COLO829 (cell line): ENCODE results near the gene OTUD3.
"Not testable (repeated sequence)": the region's sequence is repeated elsewhere in the genome, so short reads cannot be mapped to it uniquely, and the experiment has no call there.

Source experiments
- DNase-seq: peaks from one replicate; pipeline ENCODE4 v3.0.0; 2012; ENCODE audit warnings: low spot score

OTUD3 gene

DNA sequence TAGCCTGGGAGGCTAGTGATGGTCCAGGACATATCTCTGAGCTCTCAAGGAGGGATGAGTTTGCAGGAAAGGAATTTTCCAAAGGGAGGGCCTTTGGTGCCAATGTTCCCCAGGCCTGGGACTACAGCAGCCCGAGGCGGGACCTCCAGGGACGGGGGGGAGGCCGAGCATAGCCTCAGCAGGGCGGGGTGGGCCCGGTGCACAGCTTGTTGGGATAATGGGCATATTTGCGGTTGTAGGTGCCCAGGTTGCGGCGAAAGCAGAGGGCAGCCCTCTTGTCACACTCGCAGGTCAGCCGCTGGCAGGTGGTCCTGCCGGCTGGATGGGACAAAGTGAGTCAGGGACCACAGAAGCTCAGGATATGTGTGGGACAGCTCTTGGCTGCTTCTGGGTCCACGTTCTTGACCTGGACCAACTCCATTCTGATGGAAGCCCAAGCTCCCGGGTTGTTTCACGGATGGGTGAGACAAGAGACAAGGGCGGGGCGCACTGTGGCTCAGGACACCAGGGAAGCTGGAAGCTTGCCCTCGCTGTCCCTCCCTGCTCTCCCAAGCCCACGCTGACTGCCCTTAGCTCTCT is 38.0 kb downstream of the OTUD3 start:
- no peak for DNase-seq

DNA sequence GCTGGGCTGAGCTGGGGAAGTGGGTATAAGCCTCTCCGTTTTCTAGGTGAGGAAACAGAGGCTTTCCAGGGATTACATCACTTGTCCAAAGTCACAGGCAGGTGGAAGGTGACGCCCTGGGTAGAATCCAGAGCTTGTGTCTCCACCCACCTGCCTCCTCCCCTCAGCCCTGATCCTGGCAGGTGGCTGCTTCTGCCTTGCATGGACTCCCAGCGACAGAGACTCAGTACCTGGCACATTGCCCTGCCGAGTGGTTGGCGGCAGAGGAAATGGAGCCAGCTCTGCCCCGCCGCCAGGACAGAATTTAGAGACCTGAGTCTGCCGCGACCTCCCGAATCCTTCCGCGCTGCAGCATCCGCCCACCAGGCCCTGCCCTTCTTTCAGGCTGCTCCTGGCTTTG is 39.1 kb downstream of the OTUD3 start:
- no peak for DNase-seq

DNA sequence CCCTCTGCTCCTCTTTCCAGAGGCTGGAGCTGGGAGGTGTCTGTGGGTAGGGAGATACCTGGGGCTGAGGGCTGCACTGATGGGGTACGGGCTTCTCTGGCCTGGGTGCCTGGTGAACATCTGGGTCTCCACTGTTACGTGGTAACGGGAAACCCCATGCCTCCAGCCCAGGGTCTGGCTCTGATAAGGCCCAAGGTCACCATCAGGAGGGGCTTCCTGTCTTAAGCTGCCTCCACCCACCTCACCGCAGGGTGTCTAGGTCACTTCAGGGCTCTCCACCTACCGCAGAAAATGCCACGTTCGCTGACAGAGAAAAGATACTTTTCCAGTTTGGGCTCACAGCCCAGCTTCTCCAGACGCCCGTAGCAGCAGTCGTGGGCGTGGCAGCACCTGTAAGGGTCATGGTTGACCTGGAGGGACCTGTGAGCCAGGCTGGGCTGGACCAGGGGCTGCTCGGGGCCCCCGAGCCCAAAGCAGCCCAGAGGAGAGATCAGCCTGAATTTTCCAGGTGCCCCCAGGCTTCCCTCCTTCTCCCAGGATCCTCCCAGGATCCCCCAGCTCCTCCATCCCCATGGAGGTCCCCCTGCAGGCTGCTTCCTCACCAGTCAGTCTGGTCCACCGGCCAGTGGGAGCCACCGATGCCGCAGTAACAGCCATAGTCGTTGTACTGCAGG is 40.0 kb downstream of the OTUD3 start:
- DNase-seq, result no peak

DNA sequence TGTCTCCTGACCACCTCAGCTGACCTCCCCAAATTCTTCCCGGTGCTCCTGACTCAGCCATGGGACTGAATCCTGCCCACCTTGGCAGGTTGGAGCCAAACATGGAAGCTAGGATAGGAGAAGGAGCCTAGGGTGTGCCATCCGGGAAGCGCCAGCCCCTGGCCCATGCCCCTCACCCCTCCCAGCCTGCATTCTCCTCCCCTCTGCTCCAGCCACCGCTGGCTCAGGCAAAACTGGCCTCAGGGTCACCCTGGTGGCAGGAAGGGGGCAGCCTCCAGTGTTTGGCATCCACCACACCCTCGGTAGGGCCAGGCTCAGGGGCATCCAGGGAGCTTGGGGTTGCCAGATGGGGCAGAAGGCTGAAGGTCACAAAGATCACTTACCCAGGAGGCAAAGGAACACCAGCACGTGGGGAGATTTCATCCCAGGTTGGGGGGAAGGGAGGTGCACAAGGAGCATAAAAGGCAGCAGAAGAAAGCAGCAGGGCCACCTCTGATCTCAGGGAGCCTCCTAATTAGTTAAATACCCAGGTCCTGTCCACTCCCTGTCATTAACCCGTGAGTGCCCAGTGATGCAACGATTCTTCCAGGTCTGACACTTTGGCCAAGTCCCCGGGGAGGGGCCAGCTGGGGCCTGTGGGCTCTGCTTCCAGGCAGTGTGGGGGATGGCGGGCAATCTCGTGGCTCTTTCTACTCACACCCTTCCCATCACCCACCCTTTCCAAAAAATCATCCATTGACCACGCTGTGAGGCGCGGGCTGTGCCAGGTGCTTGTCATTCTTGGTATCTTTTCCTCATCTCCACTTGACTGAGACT is 41.1 kb downstream of the OTUD3 start, which contains the start of gene PLA2G2E:
Gene PLA2G2E (minus strand): TSS at position 481 of the 816 bp plus-strand sequence. CDS start 58 bp downstream, at position 423.
- no peak for DNase-seq

DNA sequence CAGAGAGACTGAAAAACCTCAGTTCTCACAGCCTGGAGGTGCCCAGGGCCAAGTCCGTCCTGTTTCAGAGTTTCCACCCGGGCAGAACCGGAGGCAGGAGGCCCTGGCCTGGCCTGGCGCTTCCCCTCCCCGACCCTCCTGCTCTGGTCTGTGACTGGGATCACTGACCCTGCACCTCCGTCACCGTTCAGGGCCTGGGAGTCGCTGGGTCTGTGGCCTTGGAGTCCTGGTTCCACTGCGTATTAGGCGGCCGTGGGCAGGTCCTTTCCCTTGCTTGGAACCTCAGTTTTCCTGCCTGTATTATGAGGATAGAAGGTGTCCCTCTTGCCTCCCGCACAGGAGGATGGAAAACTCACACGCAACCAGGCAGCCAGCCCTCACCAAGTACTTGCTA is 41.8 kb downstream of the OTUD3 start:
- no peak for DNase-seq

DNA sequence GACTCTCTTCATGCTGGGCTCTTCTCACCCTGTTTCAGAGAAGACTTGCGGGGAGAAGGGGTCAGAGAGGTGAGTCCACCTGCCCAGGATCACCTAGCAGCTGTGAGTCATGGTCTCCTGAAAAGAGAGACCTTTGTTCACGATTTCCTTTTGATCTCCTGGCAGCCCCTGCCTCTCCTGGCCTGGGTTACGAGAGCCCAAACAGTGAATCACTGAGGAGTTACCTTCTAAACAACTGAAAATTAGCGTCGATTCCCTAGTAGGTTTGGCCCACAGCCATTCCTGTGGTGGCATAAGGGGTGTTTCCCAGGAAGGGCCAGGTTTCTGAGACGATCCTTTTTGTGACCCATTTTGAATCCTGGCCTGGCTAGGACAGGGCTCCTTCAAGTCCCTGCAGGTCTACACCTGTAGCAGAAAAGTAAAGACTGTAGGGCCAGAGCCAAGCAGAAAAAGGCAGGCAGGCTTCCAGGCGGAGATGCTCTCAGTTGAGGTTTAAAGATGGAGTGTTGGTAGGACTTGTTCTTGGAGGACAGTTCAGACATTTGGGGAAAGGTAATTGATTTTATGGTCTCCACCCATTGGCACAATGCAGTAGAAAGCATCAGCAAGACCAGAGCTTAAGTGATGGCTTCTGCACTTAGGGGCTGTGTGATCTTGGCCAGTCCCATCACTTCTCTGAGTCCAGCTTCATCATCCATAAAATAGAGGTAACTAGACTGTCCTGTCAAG is 43.3 kb downstream of the OTUD3 start:
- no peak for DNase-seq

DNA sequence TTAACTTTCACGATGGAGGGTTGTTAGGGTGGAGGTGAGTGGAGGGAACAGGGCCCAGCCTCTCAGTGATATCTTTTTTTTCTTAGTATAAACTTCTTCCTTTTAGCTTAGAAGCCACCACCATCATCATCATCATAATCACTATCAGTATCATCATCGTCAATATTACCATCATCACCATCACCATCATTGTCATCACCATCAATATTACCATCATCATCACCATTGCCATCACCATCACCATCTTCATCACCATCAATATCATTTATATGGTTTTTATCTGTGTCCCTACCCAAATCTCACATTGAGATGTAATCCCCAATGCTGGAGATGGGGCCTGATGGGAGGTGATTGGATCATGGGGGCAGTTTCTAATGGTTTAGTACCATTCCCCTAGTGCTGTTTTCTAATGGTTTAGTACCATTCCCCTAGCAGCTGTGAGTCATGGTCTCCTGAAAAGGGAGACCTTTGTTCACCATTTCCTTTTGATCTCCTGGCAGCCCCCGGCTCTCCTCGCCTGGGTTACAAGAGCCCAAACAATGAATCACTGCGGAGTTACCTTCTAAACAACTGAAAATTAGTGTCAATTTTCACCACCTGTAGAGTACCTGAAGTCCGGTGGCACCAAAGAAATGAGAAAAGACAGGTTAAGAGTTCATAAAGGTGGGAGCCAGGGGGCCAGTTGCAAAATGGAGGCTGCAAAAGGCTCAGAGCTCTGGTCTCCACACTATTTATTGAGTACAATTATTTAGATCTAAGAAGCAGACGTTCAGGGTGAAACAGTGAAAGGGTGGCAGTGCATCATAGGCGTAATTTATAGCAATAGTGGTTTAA is 44.3 kb downstream of the OTUD3 start:
- DNase-seq, result no peak

DNA sequence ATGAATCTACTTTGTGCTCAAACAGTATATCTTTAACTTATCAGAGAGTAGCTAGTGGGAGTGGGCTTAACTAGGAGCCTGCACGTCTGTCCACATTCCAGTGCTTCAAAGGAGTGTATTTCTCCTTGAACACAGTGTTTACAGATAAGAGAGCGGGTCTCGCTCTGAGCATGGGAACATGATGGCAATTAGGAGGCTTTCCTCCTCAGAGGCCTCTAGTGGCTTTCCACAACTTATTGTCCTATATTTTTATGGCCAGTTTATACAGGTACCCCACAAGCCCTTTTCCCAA is 44.9 kb downstream of the OTUD3 start:
- not testable (repeated sequence) for DNase-seq

DNA sequence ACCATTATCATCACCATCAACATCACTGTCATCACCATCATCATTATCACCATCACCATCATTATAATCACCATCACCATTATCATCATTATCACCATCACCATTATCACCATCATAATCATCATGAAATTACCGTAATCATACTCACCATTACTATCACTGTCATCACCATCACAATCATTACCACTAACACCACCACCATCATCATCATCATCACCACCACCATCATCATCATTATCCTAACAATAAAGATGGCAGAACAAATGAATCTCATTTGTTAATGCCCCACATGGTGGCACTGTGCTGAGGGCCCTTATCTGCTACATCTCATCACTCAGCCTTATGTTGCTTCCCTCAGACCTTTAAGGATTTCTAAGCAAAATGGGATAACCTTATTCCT is 50.7 kb downstream of the OTUD3 start:
- no peak for DNase-seq

DNA sequence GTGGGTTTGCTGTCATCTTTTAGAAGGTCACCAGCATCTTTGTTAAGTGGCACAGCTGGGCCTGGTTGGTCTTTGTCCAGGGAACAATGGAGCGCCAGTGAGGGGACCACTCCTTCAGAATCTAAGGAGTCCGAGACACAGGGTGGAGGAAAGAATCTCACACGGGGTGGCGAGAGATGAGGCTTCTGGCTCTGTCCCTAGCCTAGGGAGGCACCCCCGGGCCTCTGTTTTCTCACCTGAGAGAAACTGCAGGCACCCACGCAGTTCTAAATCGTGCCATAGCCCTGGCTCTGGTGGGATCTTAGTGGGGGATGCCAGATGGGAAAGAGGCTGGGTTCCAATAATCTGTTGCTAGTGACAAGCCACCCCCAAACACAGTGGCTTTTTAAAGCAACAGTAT is 52.1 kb downstream of the OTUD3 start:
- DNase-seq, result no peak

DNA sequence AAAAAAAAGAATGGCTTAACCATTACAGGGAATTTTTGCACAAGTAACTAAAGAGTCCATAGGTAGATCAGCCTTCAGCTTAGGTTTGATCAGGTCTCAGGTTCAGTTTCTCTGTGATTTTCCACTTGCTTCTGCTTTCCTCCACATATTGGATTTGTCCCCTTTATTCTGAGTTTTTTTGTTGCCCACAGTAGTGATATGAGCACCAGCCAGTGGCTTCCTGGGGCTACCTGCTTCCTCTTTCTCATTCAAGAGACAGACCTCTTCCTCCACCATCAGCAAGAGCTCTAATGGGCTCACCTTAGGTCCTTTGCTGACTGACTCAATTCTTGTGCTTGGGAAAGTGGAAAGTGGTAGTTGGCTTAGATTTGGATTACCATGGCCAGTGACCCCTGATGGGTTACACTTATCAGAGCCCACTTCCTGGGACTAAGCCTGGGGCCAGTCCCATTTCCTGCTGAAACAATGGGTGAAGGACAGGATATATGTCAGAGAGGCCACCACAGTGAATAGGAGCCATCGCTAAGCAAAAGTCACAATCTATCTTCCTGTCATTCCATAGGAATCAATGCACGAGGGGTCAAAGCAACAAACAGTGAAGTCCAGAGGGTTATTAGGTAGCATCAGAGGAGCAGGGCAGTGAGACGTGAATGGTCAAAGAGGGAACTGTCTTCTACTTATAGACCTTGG is 54.0 kb downstream of the OTUD3 start:
- DNase-seq, result no peak

DNA sequence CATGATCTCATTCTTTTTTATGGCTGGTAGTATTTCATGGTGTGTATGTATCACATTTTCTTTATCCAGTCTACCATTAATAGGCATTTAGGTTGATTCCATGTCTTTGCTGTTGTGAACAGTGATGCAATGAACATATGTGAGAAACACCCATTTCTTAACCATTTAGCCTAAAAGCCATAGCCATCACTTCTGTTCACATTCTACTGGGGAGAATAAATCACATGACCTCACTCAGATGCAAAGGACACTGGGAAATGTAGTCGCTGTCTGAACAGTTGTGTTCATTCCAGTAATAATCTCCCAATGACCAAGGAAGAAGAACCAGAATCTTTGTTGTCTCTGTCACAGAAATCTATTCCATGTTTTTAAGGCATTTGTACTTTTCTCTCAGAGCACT is 56.3 kb downstream of the OTUD3 start:
- no peak for DNase-seq

DNA sequence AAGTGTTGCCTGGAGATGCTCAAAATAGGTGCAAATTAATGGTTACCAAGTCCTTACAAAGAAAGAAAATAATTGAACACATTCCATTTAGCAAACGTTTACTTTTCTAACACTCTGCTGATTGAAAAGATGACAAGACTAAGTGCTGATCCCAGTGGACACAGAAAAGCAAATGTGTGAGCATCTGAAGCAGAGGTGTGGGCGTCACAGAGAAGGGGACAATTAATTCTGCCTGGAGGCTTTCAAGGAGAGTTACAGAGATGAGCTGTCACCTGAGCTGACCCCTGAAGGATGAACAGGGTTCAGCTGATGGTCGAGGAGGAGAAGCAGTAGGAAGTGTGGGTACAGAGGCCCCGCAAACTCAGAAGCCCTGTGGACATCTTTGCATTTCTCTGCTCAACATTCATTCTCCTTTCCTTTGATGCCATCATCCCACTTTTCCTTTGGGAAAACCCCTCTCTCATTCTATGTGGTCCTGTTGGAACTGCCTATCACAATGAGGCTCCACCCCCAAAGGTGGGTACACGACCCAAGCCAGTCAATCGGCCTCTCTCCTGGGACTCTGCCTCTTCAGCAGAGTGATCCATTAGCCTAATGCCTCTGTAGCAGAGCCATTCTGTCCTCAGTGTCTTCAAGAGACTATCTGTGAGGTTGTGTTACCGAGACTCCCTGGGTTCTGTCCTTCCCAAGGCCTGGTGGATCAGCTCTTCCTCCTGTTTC is 58.5 kb downstream of the OTUD3 start:
- no peak for DNase-seq

DNA sequence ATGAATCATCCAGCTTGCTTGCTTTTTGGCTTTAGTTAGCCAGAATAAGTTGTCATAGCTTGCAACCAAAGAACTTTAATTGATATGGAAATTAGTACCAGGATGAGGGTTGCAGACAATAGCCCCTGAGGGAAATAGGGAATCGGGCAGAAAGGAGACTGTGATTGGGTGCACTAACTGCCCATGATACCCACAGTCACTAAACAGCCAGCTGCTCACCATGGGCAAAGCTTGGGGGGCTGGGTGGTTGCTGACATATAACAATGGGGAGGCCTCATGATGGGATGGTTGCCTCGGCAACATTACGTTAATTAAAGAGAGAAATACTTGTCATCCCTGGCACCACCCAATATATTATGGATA is 59.0 kb downstream of the OTUD3 start:
- no peak for DNase-seq

DNA sequence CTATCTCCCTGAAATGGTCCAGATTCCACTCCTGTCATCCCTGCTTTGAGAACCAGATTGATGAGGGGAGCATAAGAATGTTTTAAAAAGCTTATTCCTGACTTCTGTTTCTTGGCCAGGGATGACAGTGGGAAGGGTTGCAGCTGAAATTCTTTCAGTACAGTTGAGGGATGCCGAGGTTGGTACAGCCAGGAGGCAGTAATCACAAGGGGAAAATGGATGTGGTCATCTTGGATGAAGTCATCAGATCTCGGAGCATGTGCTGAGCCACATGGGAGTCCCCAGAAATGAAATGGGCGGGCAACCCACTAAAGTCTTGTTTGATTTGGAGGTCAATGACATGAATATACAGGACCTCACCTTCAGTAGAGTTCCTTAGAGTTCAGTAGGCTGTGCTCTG is 59.9 kb downstream of the OTUD3 start:
- DNase-seq, result no peak

DNA sequence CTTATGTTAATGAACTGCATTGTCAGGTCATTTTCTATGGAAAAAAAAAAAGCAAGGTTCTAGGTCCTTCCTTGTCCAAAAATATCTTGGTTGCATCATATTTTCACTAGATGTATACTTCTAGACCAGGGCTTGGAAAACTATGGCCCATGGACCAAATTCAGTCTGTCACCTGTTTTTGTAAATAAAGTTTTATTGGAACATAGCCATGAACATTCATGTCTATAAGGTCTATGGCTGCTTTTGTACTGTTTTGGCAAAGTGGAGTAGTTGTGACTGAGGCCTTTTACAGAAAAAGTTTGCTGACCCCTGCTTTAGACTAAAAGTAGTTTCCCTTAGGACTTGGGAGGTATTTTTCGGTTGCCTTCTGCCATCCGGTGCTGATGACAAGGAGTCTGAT is 60.5 kb downstream of the OTUD3 start:
- no peak for DNase-seq

DNA sequence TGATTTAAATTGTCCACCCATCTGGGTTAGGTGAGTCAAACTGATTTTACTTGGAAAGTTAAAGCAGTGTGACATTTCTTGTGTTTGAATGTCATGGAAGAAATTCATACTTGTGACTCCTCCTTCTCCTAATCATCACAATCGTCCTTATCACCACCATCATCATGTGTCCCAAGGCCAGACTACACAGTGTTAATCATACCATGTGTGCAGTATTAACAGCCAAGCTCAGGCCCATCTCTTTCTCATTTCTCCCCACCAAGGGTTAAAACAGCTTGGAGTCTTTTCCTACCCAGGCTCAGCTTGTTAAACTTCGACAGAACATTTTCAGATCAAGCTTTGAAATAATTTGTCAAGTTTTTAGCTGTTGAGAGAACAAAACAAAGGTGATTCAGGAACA is 63.7 kb downstream of the OTUD3 start:
- DNase-seq, result no peak

DNA sequence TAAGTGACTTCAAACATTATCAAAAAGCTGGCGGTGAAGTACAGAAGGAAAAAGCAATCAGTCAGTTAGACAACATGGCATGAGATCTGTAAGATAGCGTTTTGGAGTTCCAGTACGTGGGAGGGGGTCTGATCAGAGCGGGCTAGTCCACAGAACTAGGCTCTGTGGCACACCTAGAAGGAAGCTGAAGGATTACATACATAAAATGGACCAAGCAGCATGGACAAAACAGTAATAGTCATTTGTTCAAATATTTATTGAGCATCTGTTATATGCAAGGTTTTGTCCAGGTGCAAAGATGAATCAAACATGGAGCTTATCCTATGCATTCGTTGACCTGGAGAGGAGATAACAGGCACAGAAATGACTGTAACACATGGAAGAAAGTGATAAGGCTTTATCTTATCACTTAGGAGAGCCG is 64.1 kb downstream of the OTUD3 start:
- no peak for DNase-seq

DNA sequence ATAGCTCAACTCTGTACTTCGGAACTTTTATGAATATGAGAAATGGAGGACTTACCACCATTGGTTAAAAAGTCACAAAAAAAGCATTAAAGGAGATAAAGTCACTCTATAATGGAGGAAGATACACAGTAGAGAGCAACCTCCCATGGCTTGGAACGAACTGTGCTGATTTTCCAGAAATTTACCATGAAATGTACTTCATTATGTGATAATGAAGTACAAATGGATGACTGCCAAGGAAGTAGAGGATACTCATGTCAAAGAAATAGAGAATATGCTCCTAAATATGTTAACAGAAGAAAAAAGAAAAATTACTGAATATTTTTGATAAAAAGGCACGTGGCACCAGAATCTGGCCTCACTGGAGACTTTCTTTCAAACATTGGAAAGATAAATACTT is 64.8 kb downstream of the OTUD3 start:
- DNase-seq, result no peak

DNA sequence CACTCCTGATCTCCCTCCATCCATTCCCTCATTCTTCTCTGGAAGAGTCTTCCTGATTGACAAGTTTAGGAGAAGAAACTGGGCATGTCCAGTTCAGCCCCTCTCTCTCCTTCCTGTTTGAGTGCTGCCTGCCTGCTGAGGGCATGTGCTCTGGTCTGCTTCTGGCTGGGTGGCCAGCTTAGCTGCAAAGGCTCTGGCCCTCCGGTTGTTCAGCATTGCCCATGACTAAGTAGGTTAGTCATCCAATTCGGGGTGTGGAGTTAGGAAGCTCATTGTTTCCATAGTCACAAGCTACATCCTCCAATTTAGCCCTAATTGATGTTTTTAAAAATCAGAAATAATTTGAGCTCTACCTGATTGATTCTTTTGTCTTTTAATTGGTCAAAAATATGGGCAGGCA is 66.8 kb downstream of the OTUD3 start:
- DNase-seq, result peak; percentile 59

DNA sequence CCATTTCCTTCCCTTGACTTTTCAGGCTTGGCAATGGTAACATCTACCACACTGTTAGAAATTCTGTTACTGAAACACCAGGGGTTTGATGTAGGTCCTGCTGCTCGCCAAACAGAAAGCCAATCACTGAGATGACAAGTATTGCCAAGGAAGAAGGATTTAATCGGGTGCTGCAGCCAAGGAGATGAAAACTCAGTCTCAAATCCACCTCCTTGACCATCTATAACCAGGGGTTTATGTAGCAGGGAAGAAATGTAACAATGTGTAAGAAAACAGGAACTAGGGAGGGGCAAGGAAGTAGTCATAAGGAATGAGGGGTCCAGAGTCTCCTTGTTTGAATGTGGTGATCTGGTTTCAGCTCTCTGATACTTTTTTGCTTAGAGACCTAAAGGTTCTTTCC is 71.9 kb downstream of the OTUD3 start:
- no peak for DNase-seq
